ENCODE results near the gene FKBP15. TPM values are rescaled to one million over a fixed set of nuclear protein-coding genes. Genes with fewer than 3 reads are reported as not detected.

FKBP15 gene
- total and polyA plus RNA-seq, 2 experiments from 2014 or later = 7.7 to 13.7 TPM

DNA sequence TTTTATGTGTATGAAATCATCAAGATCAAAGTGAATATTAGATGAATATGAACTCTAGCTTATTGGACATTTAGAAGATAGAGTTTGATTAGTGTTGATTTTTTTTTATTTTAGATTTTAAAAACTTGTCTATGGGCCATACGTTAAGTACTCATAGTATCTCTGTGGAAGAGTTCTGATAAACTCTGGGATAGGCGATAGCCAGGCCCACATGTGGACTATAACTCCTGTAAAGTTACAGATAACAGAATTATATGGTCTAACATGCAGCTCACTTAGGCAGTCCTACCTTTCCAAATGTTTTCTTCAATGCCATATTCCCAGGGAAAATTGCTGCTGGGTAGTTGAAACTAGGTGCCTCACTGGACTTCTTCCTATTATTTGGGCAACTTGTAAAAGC lies 10.6 kb upstream of the FKBP15 start:
- H4K20me1 ChIP-seq (ENCODE audit: insufficient read depth, poor library complexity, severe bottlenecking) = peaks cover 6% of the 10 kb centered on the region
- no peaks in the 10 kb centered on the region for H3K4me1 ChIP-seq (ENCODE audit: insufficient read depth)
- H3K4me3 ChIP-seq = no peak overlapping the region
- H3K79me2 ChIP-seq = peaks cover 71% of the 10 kb centered on the region
- no peaks in the 10 kb centered on the region for H3K9me3 ChIP-seq (ENCODE audit: low read depth)
- no peaks in the 10 kb centered on the region for H3K27me3 ChIP-seq
- WGBS (ENCODE audit: low lambda C conversion rate, missing lambda C conversion rate) = 84% methylated on average over 2 of the region's 2 CpGs
- H2AFZ ChIP-seq = no peak overlapping the region
- H3K9me2 ChIP-seq (replicated peaks; ENCODE audit: insufficient read depth) = no peaks in the 10 kb centered on the region
- no peak overlapping the region for H3K27ac ChIP-seq
- TF ChIP-seq, protein P1, sequence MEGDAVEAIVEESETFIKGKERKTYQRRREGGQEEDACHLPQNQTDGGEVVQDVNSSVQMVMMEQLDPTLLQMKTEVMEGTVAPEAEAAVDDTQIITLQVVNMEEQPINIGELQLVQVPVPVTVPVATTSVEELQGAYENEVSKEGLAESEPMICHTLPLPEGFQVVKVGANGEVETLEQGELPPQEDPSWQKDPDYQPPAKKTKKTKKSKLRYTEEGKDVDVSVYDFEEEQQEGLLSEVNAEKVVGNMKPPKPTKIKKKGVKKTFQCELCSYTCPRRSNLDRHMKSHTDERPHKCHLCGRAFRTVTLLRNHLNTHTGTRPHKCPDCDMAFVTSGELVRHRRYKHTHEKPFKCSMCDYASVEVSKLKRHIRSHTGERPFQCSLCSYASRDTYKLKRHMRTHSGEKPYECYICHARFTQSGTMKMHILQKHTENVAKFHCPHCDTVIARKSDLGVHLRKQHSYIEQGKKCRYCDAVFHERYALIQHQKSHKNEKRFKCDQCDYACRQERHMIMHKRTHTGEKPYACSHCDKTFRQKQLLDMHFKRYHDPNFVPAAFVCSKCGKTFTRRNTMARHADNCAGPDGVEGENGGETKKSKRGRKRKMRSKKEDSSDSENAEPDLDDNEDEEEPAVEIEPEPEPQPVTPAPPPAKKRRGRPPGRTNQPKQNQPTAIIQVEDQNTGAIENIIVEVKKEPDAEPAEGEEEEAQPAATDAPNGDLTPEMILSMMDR (IDR thresholded peaks at IDR 0.05; ENCODE audit: poor library complexity) = no peak
- no peak for TF ChIP-seq EZH2phosphoT487 (IDR thresholded peaks at IDR 0.05; ENCODE audit: low read depth, severe bottlenecking, unreplicated experiment)
- no peak for TF ChIP-seq EZH2 (IDR thresholded peaks at IDR 0.05; ENCODE audit: borderline replicate concordance)
- DNase-seq (ENCODE audit: low spot score) = no peak
- H3K4me2 ChIP-seq = no peak overlapping the region
- no peaks in the 10 kb centered on the region for H3K36me3 ChIP-seq (replicated peaks; ENCODE audit: insufficient read depth, low read depth)

DNA sequence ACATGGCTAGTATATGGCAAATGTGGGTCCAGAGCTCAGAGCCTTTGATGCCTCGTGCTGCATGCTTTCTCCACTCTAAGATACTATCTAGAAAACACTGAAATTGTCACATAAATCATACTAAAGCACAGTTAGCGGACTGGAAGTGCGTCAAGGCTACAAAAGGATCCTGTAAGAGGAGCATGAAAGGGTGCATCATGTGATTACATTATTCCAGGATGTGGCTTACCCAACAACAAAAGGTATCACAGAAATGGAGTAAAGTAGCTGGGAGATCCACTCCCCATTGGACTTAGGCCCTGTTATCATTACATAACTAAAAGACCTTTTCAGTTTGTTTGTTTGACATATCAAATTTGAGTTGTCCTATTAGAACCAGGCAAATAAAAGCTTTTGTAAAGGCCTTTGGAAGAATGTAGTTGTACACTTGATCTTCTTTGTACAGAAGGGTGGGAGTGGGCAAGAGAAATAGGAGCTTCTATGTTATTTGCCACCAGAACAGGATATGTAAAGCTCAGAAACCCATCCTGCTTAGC lies 7.1 kb upstream of the FKBP15 start:
- H3K9me2 ChIP-seq (replicated peaks; ENCODE audit: insufficient read depth) = no peaks in the 10 kb centered on the region
- H3K27me3 ChIP-seq = no peaks in the 10 kb centered on the region
- no peak overlapping the region for H3K4me2 ChIP-seq
- H3K4me3 ChIP-seq = no peak overlapping the region
- no peaks in the 10 kb centered on the region for H3K36me3 ChIP-seq (replicated peaks; ENCODE audit: insufficient read depth, low read depth)
- H3K27ac ChIP-seq = no peak overlapping the region
- no peak overlapping the region for H2AFZ ChIP-seq
- no peaks in the 10 kb centered on the region for H3K9me3 ChIP-seq (ENCODE audit: low read depth)
- H4K20me1 ChIP-seq (ENCODE audit: insufficient read depth, poor library complexity, severe bottlenecking) = peaks cover 8% of the 10 kb centered on the region
- TF ChIP-seq EZH2phosphoT487 (IDR thresholded peaks at IDR 0.05; ENCODE audit: low read depth, severe bottlenecking, unreplicated experiment) (no peak), EZH2 (IDR thresholded peaks at IDR 0.05; ENCODE audit: borderline replicate concordance) (no peak)
- TF ChIP-seq, protein P1 (IDR thresholded peaks at IDR 0.05; ENCODE audit: poor library complexity) = no peak
- DNase-seq (ENCODE audit: low spot score) = peak; percentile 7
- H3K79me2 ChIP-seq = peaks cover 82% of the 10 kb centered on the region
- H3K4me1 ChIP-seq (ENCODE audit: insufficient read depth) = peaks cover 9% of the 10 kb centered on the region
- WGBS (ENCODE audit: low lambda C conversion rate, missing lambda C conversion rate) = 73% methylated on average over 3 of the region's 3 CpGs

DNA sequence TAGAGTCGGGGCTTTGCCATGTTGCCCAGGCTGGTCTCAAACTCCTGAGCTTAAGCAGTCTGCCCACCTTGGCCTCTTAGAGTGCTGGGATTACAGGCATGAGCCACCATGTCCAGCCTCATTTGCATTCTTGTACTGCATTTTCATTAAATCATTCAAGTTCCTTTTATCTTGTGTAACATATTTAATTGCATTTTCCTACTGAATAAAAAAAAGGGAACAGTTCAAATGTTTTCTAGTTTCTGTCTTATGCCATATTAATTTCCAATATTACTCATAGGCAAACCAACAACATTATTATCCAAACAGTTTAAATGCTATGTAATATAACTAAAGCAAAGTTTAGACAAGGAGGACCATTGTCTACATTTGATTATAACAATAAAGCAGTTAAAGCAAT lies 6.4 kb upstream of the FKBP15 start:
- Histone ChIP-seq H3K9me3 (ENCODE audit: low read depth) (no peaks in the 10 kb centered on the region), H3K27ac (no peak overlapping the region), H2AFZ (no peak overlapping the region), H3K27me3 (no peaks in the 10 kb centered on the region), H3K36me3 (replicated peaks; ENCODE audit: insufficient read depth, low read depth) (no peaks in the 10 kb centered on the region), H3K9me2 (replicated peaks; ENCODE audit: insufficient read depth) (no peaks in the 10 kb centered on the region), H4K20me1 (ENCODE audit: insufficient read depth, poor library complexity, severe bottlenecking) (peaks cover 8% of the 10 kb centered on the region), H3K79me2 (peaks cover 84% of the 10 kb centered on the region), H3K4me1 (ENCODE audit: insufficient read depth) (peaks cover 14% of the 10 kb centered on the region), H3K4me3 (no peak overlapping the region), H3K4me2 (no peak overlapping the region)
- TF ChIP-seq, protein P1 (IDR thresholded peaks at IDR 0.05; ENCODE audit: poor library complexity) = no peak
- TF ChIP-seq EZH2 (IDR thresholded peaks at IDR 0.05; ENCODE audit: borderline replicate concordance) (no peak), EZH2phosphoT487 (IDR thresholded peaks at IDR 0.05; ENCODE audit: low read depth, severe bottlenecking, unreplicated experiment) (no peak)
- 58% methylated on average over 1 of the region's 1 CpG for WGBS (ENCODE audit: low lambda C conversion rate, missing lambda C conversion rate)
- no peak for DNase-seq (ENCODE audit: low spot score)

Measured in hepatocyte (in vitro differentiated cells).